Measurements from ENCODE around the gene TRPC4. TPM values are rescaled to one million over a fixed set of nuclear protein-coding genes. Genes with fewer than 3 reads are reported as not detected.

Gene TRPC4
- total RNA-seq, 1 donor from 2014 or later: not detected

GRCh38 chr13:37910790-37911189, 41.2 kb upstream of the TRPC4 start:
- H3K27me3 Mint-ChIP-seq (ENCODE audit: unreplicated experiment): no peaks in the 10 kb centered on the region
- H3K9me3 Mint-ChIP-seq (ENCODE audit: unreplicated experiment): no peaks in the 10 kb centered on the region
- H3K36me3 Mint-ChIP-seq (ENCODE audit: unreplicated experiment): no peaks in the 10 kb centered on the region
- no peak for DNase-seq
- no peak for TF ChIP-seq CTCF (IDR thresholded peaks at IDR 0.05; ENCODE audit: partially characterized antibody, unreplicated experiment)
- H3K27ac Mint-ChIP-seq (ENCODE audit: unreplicated experiment): no peak overlapping the region
- no peaks in the 10 kb centered on the region for H3K4me1 Mint-ChIP-seq (ENCODE audit: low read depth, unreplicated experiment)
- H3K4me3 Mint-ChIP-seq (ENCODE audit: unreplicated experiment): no peak overlapping the region

GRCh38 chr13:37906880-37907279, 37.3 kb upstream of the TRPC4 start:
- H3K27me3 Mint-ChIP-seq (ENCODE audit: unreplicated experiment): no peaks in the 10 kb centered on the region
- H3K36me3 Mint-ChIP-seq (ENCODE audit: unreplicated experiment): no peaks in the 10 kb centered on the region
- H3K4me1 Mint-ChIP-seq (ENCODE audit: low read depth, unreplicated experiment): no peaks in the 10 kb centered on the region
- H3K4me3 Mint-ChIP-seq (ENCODE audit: unreplicated experiment): no peak overlapping the region
- DNase-seq: no peak
- H3K27ac Mint-ChIP-seq (ENCODE audit: unreplicated experiment): no peak overlapping the region
- TF ChIP-seq CTCF (IDR thresholded peaks at IDR 0.05; ENCODE audit: partially characterized antibody, unreplicated experiment): no peak
- no peaks in the 10 kb centered on the region for H3K9me3 Mint-ChIP-seq (ENCODE audit: unreplicated experiment)

- TF ChIP-seq CTCF (IDR thresholded peaks at IDR 0.05; ENCODE audit: partially characterized antibody, unreplicated experiment): no peak
- DNase-seq: no peak
- H3K27ac Mint-ChIP-seq (ENCODE audit: unreplicated experiment): no peak overlapping the region
- H3K4me3 Mint-ChIP-seq (ENCODE audit: unreplicated experiment): no peak overlapping the region
- no peaks in the 10 kb centered on the region for H3K27me3 Mint-ChIP-seq (ENCODE audit: unreplicated experiment)
- no peaks in the 10 kb centered on the region for H3K9me3 Mint-ChIP-seq (ENCODE audit: unreplicated experiment)
- H3K4me1 Mint-ChIP-seq (ENCODE audit: low read depth, unreplicated experiment): no peaks in the 10 kb centered on the region
- H3K36me3 Mint-ChIP-seq (ENCODE audit: unreplicated experiment): no peaks in the 10 kb centered on the region
These were observed 36.2 kb upstream of the TRPC4 start for GRCh38 chr13:37905736-37906135.

GRCh38 chr13:37899753-37900152, 30.2 kb upstream of the TRPC4 start:
- DNase-seq: no peak
- no peak overlapping the region for H3K4me3 Mint-ChIP-seq (ENCODE audit: unreplicated experiment)
- H3K27ac Mint-ChIP-seq (ENCODE audit: unreplicated experiment): no peak overlapping the region
- no peak for TF ChIP-seq CTCF (IDR thresholded peaks at IDR 0.05; ENCODE audit: partially characterized antibody, unreplicated experiment)
- no peaks in the 10 kb centered on the region for H3K9me3 Mint-ChIP-seq (ENCODE audit: unreplicated experiment)
- H3K4me1 Mint-ChIP-seq (ENCODE audit: low read depth, unreplicated experiment): no peaks in the 10 kb centered on the region
- H3K27me3 Mint-ChIP-seq (ENCODE audit: unreplicated experiment): no peaks in the 10 kb centered on the region
- H3K36me3 Mint-ChIP-seq (ENCODE audit: unreplicated experiment): no peaks in the 10 kb centered on the region

- Mint-ChIP-seq H3K9me3 (ENCODE audit: unreplicated experiment) (no peaks in the 10 kb centered on the region), H3K4me1 (ENCODE audit: low read depth, unreplicated experiment) (no peaks in the 10 kb centered on the region), H3K4me3 (ENCODE audit: unreplicated experiment) (no peak overlapping the region), H3K27ac (ENCODE audit: unreplicated experiment) (no peak overlapping the region), H3K36me3 (ENCODE audit: unreplicated experiment) (no peaks in the 10 kb centered on the region), H3K27me3 (ENCODE audit: unreplicated experiment) (no peaks in the 10 kb centered on the region)
- no peak for DNase-seq
- no peak for TF ChIP-seq CTCF (IDR thresholded peaks at IDR 0.05; ENCODE audit: partially characterized antibody, unreplicated experiment)
These were observed 23.7 kb upstream of the TRPC4 start for GRCh38 chr13:37893321-37893720.
